GM11168 (cell line): ENCODE data around the gene NCOA1.
"Not testable (repeated sequence)": the region's sequence is repeated elsewhere in the genome, so short reads cannot be mapped to it uniquely, and the experiment has no call there.

Experiments
- in situ Hi-C: fragments of 300-500 bp; cut with MboI; formaldehyde crosslinking; loops from one replicate; pipeline ENCODE4 v1.12.0; 2022; ENCODE audit warnings: low sequenced_read_pairs; ENCODE audit not compliant: unreplicated experiment

NCOA1 gene

DNA sequence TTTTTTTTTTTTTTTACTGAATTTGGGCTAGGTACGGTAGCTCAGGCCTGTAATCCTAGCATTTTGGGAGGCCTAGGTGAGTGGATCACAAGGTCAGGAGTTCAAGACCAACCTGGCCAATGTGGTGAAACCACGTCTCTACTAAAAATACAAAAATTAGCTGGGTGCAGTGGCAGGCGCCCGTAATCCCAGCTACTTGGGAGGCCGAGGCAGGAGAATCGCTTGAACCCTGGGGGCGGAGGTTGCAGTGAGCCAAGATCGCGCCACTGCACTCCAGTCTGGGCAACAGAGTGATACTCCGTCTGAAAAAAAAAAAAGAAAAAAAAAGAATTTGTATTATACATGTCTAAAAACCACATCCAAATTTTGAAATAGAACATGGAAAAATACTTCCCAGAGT lies 78.5 kb downstream of the NCOA1 start:
- in situ Hi-C loops = not testable (repeated sequence)

- in situ Hi-C loops = no loop called here
These were observed 79.2 kb downstream of the NCOA1 start for GRCh38 chr2:24570225-24570624.

GRCh38 chr2:24571828-24572442 lies 80.9 kb downstream of the NCOA1 start:
- in situ Hi-C loops = no loop called here

DNA sequence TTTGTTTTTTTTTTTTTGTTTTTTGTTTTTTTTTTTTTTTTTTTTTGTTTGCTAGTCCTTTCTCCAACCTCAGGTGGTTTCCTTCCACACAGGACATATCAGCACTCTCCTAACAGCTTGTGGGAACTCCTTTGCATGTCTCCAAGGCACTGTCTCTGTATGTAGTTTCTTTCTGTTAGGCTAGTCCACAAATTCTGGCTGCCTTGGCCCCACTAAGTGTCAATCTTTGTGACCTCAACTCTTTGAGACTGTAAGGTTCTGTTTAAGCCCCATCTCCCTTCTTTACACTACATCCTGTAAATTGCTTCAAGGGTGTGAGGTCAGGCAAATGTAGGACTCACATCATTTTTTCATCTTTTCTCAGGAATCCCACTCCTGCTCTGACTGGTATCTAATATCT lies 85.1 kb downstream of the NCOA1 start:
- in situ Hi-C loops = no loop called here

DNA sequence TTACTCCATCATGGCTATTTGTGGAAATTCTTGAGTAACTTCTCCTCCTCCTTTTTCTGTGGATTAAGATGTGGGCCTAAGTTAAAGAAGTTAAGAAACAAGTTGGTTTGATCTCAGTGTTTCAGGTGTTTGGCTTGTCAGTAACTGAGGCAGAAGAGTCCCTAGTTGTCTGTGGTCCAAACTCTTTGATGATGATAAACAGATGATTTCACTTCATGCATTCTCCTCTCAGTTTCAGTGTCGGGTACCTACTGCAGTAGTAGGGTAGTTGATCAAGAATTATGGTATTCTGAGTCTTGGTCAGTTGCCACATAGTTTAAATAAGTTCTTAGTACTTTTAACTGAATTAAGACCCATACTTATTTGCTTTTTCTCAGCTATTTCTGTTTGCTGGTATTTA lies 85.6 kb downstream of the NCOA1 start:
- in situ Hi-C loops = no loop called here

GRCh38 chr2:24577481-24577880 lies 86.4 kb downstream of the NCOA1 start:
- in situ Hi-C loops = no loop called here

- in situ Hi-C loops = no loop called here
These were observed 88.2 kb downstream of the NCOA1 start for GRCh38 chr2:24579053-24579803.

DNA sequence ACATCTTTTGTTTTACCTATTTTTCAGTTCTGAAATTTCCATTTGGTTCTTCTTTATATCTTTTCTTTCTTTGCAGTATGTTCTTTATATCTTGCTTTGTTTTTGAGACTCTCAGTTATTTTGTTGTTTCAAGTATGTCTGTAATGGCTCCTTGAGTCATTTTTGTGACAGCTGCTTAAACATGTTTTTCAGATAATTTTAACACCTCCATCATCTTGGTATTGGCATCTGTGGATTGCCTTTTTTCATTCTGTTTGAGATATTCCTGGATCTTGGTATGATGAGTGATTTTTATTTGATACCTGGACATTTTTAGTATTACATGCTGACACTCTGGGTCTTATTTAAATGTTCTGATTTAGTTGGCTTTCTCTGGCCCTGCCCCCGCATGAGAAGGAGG lies 89.5 kb downstream of the NCOA1 start:
- in situ Hi-C loops = no loop called here

- in situ Hi-C loops = not testable (repeated sequence)
These were observed 90.9 kb downstream of the NCOA1 start for GRCh38 chr2:24581971-24582370.

GRCh38 chr2:24586955-24587354 lies 95.9 kb downstream of the NCOA1 start:
- in situ Hi-C loops = no loop called here

DNA sequence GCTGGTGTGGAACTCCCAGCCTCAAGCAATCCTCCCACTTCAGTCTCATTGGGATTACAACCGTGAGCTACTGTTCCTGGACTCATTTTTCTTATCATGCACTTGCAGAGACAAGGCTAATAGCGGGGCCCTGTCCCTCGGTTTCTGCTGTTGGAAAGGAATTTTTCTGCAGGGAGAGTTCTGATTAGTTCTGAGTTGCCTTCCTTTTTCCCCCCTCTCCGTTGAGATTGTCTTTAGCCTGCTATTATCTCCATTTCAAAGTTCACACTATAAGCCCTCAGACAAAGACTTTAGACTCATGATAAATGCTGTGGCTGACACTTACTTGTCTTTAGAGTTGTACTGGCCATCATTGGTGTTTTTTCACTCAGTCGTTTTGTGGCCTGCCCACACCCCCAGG lies 97.2 kb downstream of the NCOA1 start:
- in situ Hi-C loops = no loop called here

GRCh38 chr2:24592441-24593100 lies 101.5 kb downstream of the NCOA1 start:
- in situ Hi-C loops = no loop called here

- in situ Hi-C loops = no loop called here
These were observed 103.2 kb downstream of the NCOA1 start for GRCh38 chr2:24594283-24594682.

GRCh38 chr2:24597181-24597870 lies 106.3 kb downstream of the NCOA1 start:
- in situ Hi-C loops = no loop called here

GRCh38 chr2:24600140-24600539 lies 109.1 kb downstream of the NCOA1 start:
- in situ Hi-C loops = not testable (repeated sequence)

GRCh38 chr2:24611631-24612030 lies 120.6 kb downstream of the NCOA1 start:
- in situ Hi-C loops = loop anchor here (5.0 kb wide), 1 partner anchor 211 kb away; no protein-coding TSS in a partner anchor

- in situ Hi-C loops = loop anchor here (5.0 kb wide), 1 partner anchor 209 kb away; no protein-coding TSS in a partner anchor
These were observed 122.2 kb downstream of the NCOA1 start for GRCh38 chr2:24613154-24613814.

DNA sequence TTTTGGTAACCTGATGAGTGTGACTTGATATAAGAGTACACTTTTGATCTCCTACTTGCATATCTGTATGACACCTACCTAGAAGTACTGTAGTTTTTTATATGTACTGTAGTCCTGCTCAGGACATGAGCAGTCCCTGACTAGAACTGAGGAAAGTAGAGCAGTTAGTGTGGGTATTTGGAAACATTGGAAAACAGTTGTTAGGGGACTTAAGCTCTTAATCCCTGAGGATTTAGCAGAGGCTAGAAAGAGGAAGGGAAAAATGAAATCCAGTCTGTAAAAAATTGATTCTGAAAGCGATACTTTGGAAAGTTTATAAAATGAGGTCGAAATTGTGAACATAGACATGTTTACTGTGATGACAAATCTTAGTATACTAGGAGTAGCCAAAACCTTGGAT lies 125.6 kb downstream of the NCOA1 start:
- in situ Hi-C loops = no loop called here

DNA sequence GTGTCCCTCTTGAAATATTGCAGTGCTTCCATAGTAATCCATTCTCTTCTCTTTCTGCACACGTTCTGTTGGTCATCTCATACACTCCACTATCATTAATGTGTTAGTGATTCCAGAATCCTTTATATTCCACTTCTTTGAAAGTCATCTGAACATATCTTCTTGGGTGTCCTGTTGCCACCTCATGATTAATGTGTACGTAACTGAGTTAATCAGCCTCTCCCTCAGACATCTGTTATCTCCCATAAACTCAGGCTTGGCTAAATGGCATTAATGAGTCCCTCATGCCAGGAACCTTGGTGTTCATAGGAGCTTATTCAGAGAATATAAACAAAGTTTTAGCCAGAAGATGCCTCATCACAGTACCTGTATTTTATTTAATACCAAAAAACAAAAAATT lies 126.4 kb downstream of the NCOA1 start:
- in situ Hi-C loops = no loop called here

GRCh38 chr2:24618144-24618543 lies 127.1 kb downstream of the NCOA1 start:
- in situ Hi-C loops = no loop called here
